Esophagus muscularis mucosa (tissue), 4 donors: ENCODE results near the gene SOX2. TPM values are rescaled to one million over a fixed set of nuclear protein-coding genes. Genes with fewer than 3 reads are reported as not detected.
A peak's percentile ranks its signal among the peaks of the same experiment; 100 is the strongest.

Source experiments
- DNase-seq: peaks from one replicate; pipeline ENCODE4 v3.0.0-alpha.2; 2017; ENCODE audit errors: extremely low spot score
- H3K27ac ChIP-seq, 4 donors: fragments of 200-600 bp; sonication (generic); replicated peaks in 1 of 4; 1 replicate in 3 of 4; 2 replicates in 1 of 4; pipeline ENCODE4 v1.5.1; 2016 to 2019; ENCODE audit warnings: mild to moderate bottlenecking in 1 of 4
- H3K27me3 ChIP-seq, 4 donors: fragments of 200-600 bp; sonication (generic); one replicate each; pipeline versions ENCODE4 v1.5.1 to v1.6.0; 2016 to 2019
- H3K36me3 ChIP-seq, 4 donors: fragments of 200-600 bp; sonication (generic); one replicate each; pipeline ENCODE4 v1.5.1; 2016 to 2019
- H3K4me1 ChIP-seq, 4 donors: fragments of 200-600 bp; sonication (generic); one replicate each; pipeline ENCODE4 v1.5.1; 2016 to 2019
- H3K4me3 ChIP-seq, 4 donors: fragments of 200-600 bp; sonication (generic); 1 replicate in 2 of 4; 2 replicates in 2 of 4; pipeline ENCODE4 v1.5.1; 2016 to 2019; ENCODE audit warnings: mild to moderate bottlenecking in 4 of 4, moderate library complexity in 1 of 4
- H3K9me3 ChIP-seq, 4 donors: fragments of 200-600 bp; sonication (generic); 1 replicate in 3 of 4; 2 replicates in 1 of 4; pipeline ENCODE4 v1.5.1; 2016 to 2019
- EP300 ChIP-seq: sonication (generic); formaldehyde crosslinking; IDR thresholded peaks from one replicate; pipeline ENCODE4 v1.6.1; 2017; ENCODE audit warnings: antibody characterized with exemption
- POLR2A ChIP-seq: fragments of 450-650 bp; IDR thresholded peaks from one replicate; pipeline ENCODE4 v1.6.1; 2017; ENCODE audit warnings: antibody characterized with exemption, moderate library complexity, mild to moderate bottlenecking, low read depth
- POLR2AphosphoS5 ChIP-seq, 2 donors: sonication (generic); formaldehyde crosslinking; IDR thresholded peaks; one replicate each; pipeline ENCODE4 v1.6.1; 2017; ENCODE audit warnings: antibody characterized with exemption in 2 of 2
- WGBS: methylation state at CpG from one replicate; pipeline ENCODE4 v1.1.5; 2018; 5-methylcytosine and 5-hydroxymethylcytosine counted together
- intact Hi-C: fragments of 100-400 bp; cut with DNase I; formaldehyde crosslinking; loops from one replicate; pipeline ENCODE4 v1.15.1; 2023
- total RNA-seq, 4 donors: library from RNA; depleted of rRNA; stranded (reverse); fragments of >200 nt; gene quantifications; one replicate each; pipeline versions ENCODE4 v1.1.0 to v1.2.1, GENCODE V29; 2016
- TF ChIP-seq, protein P1 (sequence below), 3 experiments: fragments of 200-600 bp in 2 of 3; fragments of 450-650 bp in 1 of 3; sonication (generic) in 2 of 3; IDR thresholded peaks; one replicate each; pipeline ENCODE4 v1.5.1; 2017 to 2019; ENCODE audit warnings: antibody characterized with exemption in 3 of 3, mild to moderate bottlenecking in 2 of 3, moderate library complexity in 1 of 3

The SOX2 gene
- total RNA-seq, 4 donors from 2014 or later, result 2.5 to 7.3 (median 4.0) TPM

- no peak overlapping the region for H3K4me3 ChIP-seq
- no peak for DNase-seq
- no peaks in the 10 kb centered on the region for H3K9me3 ChIP-seq
- H3K27me3 ChIP-seq, result peaks cover 8 to 97% (median 90%) of the 10 kb centered on the region in 4 donors
- TF ChIP-seq POLR2A, result no peak
- no peaks in the 10 kb centered on the region for H3K36me3 ChIP-seq
- peaks cover 26 to 34% (median 31%) of the 10 kb centered on the region in 4 donors for H3K4me1 ChIP-seq
- no peak overlapping the region for H3K27ac ChIP-seq
- WGBS, result 40% methylated on average over 14 of the region's 14 CpGs
- intact Hi-C loops, result no loop called here
These were observed 12.4 kb upstream of the SOX2 start for GRCh38 chr3:181699171-181699903.

DNA sequence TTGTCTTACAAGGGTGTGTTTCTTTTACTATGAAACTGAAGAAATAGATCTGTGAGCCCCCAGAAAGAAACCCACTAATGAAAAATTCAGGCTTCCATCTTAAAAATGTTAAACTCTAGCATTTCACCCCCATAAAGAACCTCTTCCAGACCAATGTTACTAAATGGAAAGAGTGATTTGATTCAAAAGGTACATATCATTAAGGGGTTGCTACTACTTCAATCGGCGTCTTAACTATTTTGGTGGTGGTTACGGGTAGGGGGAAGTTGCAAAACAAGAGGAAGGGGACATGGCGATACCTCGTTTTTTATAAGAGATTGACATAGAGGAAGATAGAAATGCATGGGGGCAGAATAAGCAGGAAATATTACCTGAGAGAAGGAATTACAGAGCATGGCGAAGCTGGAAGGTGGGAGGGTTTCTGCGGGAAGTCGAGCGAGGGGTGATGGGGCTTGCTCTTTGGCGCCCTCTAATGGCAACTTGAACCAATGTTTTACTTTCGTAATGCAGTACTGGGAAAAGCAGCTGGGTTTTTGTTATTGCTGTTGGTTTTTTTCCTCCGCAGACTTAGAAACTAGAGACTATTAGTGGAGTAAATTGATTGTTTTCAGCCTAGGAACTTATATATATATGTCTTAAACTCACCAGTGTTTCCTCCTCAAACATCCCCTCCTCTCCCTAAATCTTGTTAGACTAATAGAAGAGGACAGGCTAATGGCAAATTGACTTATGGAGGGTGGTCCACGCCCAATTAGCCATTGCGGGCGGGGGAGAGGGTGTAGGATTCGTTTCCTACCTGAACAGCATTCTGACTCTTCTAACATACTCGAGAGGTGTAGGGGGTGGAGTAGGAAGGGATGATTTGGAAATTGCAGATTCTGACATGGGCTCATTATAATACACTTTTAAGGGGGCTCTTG lies 11.3 kb upstream of the SOX2 start:
- no peaks in the 10 kb centered on the region for H3K36me3 ChIP-seq
- intact Hi-C loops, result no loop called here
- H3K27ac ChIP-seq, result no peak overlapping the region
- 12% methylated on average over 17 of the region's 17 CpGs for WGBS
- no peak for DNase-seq
- H3K27me3 ChIP-seq, result peaks cover 12 to 100% (median 94%) of the 10 kb centered on the region in 4 donors
- no peaks in the 10 kb centered on the region for H3K9me3 ChIP-seq
- TF ChIP-seq POLR2AphosphoS5 (IDR thresholded peaks at IDR 0.05) (peak in 1 of 2 donors; percentile 54), EP300 (no peak), POLR2A (no peak)
- TF ChIP-seq, protein P1, sequence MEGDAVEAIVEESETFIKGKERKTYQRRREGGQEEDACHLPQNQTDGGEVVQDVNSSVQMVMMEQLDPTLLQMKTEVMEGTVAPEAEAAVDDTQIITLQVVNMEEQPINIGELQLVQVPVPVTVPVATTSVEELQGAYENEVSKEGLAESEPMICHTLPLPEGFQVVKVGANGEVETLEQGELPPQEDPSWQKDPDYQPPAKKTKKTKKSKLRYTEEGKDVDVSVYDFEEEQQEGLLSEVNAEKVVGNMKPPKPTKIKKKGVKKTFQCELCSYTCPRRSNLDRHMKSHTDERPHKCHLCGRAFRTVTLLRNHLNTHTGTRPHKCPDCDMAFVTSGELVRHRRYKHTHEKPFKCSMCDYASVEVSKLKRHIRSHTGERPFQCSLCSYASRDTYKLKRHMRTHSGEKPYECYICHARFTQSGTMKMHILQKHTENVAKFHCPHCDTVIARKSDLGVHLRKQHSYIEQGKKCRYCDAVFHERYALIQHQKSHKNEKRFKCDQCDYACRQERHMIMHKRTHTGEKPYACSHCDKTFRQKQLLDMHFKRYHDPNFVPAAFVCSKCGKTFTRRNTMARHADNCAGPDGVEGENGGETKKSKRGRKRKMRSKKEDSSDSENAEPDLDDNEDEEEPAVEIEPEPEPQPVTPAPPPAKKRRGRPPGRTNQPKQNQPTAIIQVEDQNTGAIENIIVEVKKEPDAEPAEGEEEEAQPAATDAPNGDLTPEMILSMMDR (IDR thresholded peaks at IDR 0.05), result peak; percentile 61 to 85 (median 76)
- H3K4me1 ChIP-seq, result peaks cover 20 to 33% (median 29%) of the 10 kb centered on the region in 4 donors
- H3K4me3 ChIP-seq, result peak overlapping the region in 2 of 4 donors; percentile 17 to 31

DNA sequence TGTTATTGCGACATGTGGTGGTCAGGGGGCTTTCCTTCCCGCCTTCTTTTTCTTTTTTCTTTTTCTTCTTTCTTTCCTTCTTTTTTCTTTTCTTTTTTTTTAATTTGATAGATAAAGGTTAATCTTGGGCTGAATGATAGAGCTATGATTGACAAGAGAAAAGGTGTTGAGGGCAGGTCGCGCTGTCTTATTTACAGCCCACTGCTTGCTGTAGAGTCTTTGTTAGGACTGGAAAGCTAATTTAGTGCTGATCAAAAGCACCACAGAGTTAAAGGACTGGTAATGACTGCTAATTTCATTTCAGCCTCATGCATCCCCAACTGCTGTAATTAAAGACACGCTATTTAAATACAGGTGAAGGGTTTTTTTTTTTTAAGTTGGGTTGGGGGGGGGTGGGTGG lies 10.6 kb upstream of the SOX2 start:
- Histone ChIP-seq H3K4me3 (no peak overlapping the region), H3K27ac (no peak overlapping the region), H3K27me3 (peaks cover 12 to 100% (median 94%) of the 10 kb centered on the region in 4 donors), H3K9me3 (no peaks in the 10 kb centered on the region), H3K4me1 (peaks cover 13 to 26% (median 22%) of the 10 kb centered on the region in 4 donors), H3K36me3 (no peaks in the 10 kb centered on the region)
- 12% methylated on average over 5 of the region's 5 CpGs for WGBS
- TF ChIP-seq, protein P1 (IDR thresholded peaks at IDR 0.05), result no peak
- TF ChIP-seq EP300, result no peak
- intact Hi-C loops, result no loop called here
- no peak for DNase-seq

DNA sequence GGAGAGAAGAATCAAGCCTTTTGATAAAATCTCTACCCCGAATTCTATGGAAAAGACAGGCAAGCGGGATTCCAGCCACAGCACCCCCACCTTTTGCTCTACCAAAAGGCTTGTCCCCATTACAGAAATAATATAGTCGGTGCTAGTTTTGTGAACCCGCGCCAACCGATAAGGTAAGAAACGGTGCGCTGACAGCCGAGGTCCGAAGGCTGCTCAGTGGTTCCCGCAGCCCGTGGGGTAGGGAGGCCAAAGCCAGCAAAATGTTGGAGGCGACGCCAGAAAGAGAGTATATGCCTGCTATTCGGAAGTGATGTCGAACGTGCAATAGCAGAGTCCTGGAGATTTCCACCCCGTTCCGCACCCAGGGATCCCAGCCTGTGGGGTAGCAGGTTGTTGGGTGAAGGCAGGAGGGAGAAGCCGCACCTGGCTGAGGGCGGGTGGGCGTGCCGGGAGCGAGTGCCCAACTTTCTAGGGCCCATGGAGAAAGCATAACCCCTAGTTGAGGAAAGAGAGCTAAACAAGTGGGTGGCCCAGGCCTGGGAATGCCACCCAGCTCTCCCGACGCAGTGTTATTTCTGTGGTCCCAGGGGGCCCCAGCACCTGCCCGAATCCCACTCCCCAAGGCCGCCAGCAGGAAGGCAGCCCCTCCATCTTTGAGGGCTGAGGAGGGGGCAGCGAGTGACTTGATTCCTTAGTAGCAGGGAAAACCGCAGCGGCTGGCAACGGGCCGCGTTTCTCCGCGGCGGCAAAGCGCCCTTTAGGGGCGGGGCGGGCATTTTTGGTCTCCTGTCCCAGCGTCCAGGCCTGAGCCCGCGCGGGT lies 7.9 kb upstream of the SOX2 start:
- Histone ChIP-seq H3K4me3 (no peak overlapping the region), H3K36me3 (no peaks in the 10 kb centered on the region), H3K4me1 (peaks cover 9 to 20% (median 16%) of the 10 kb centered on the region in 4 donors), H3K27ac (no peak overlapping the region), H3K9me3 (no peaks in the 10 kb centered on the region), H3K27me3 (peaks cover 12 to 100% (median 89%) of the 10 kb centered on the region in 4 donors)
- TF ChIP-seq, protein P1 (IDR thresholded peaks at IDR 0.05), result no peak
- TF ChIP-seq POLR2AphosphoS5 (IDR thresholded peaks at IDR 0.05), result no peak
- TF ChIP-seq EP300, result no peak
- no peak for TF ChIP-seq POLR2A
- WGBS, result 14% methylated on average over 41 of the region's 44 CpGs
- intact Hi-C loops, result no loop called here
- no peak for DNase-seq
